Measurements from ENCODE around the gene MAMSTR.

The MAMSTR gene

GRCh38 chr19:48751845-48752495 is 32.4 kb upstream of the MAMSTR start:
- peak; percentile 87 for DNase-seq (ENCODE audit: low read depth)
- TF ChIP-seq MAX (IDR thresholded peaks at IDR 0.05; ENCODE audit: low read depth, low read length), result peak; percentile 65
- peak; percentile 79; the same call in 1 of the 2 replicates for TF ChIP-seq MYC (IDR thresholded peaks at IDR 0.05; ENCODE audit: low read depth, low read length)
- no peak for TF ChIP-seq CTCF (IDR thresholded peaks at IDR 0.05; ENCODE audit: low read depth, low read length)
- TF ChIP-seq POLR2A (IDR thresholded peaks at IDR 0.05; ENCODE audit: extremely low read depth, insufficient read length), result no peak
- H3K4me3 ChIP-seq (ENCODE audit: low read depth, low read length), result peak overlapping the region; percentile 78

GRCh38 chr19:48750771-48751504 is 31.4 kb upstream of the MAMSTR start:
- TF ChIP-seq CTCF (IDR thresholded peaks at IDR 0.05; ENCODE audit: low read depth, low read length) (no peak), MYC (IDR thresholded peaks at IDR 0.05; ENCODE audit: low read depth, low read length) (peak; percentile 95), MAX (IDR thresholded peaks at IDR 0.05; ENCODE audit: low read depth, low read length) (peak; percentile 94), POLR2A (IDR thresholded peaks at IDR 0.05; ENCODE audit: extremely low read depth, insufficient read length) (peak; percentile 23)
- peak overlapping the region; percentile 78 for H3K4me3 ChIP-seq (ENCODE audit: low read depth, low read length)
- DNase-seq (ENCODE audit: low read depth), result peak; percentile 95

- DNase-seq (ENCODE audit: low read depth), result no peak
- no peak for TF ChIP-seq POLR2A (IDR thresholded peaks at IDR 0.05; ENCODE audit: extremely low read depth, insufficient read length)
- TF ChIP-seq MAX (IDR thresholded peaks at IDR 0.05; ENCODE audit: low read depth, low read length), result 0 out of 2 replicates have a peak, but pooled peaks have one; percentile 5
- no peak for TF ChIP-seq CTCF (IDR thresholded peaks at IDR 0.05; ENCODE audit: low read depth, low read length)
- TF ChIP-seq MYC (IDR thresholded peaks at IDR 0.05; ENCODE audit: low read depth, low read length), result 0 out of 2 replicates have a peak, but pooled peaks have one; percentile 8
- no peak overlapping the region for H3K4me3 ChIP-seq (ENCODE audit: low read depth, low read length)
Observed at GRCh38 chr19:48750351-48750750, 30.8 kb upstream of the MAMSTR start.

- no peak overlapping the region for H3K4me3 ChIP-seq (ENCODE audit: low read depth, low read length)
- no peak for DNase-seq (ENCODE audit: low read depth)
- TF ChIP-seq CTCF (IDR thresholded peaks at IDR 0.05; ENCODE audit: low read depth, low read length) (no peak), MAX (IDR thresholded peaks at IDR 0.05; ENCODE audit: low read depth, low read length) (no peak), MYC (IDR thresholded peaks at IDR 0.05; ENCODE audit: low read depth, low read length) (no peak), POLR2A (IDR thresholded peaks at IDR 0.05; ENCODE audit: extremely low read depth, insufficient read length) (no peak)
Observed at GRCh38 chr19:48749571-48750198, 30.2 kb upstream of the MAMSTR start.

- no peak for TF ChIP-seq MAX (IDR thresholded peaks at IDR 0.05; ENCODE audit: low read depth, low read length)
- no peak for TF ChIP-seq MYC (IDR thresholded peaks at IDR 0.05; ENCODE audit: low read depth, low read length)
- TF ChIP-seq CTCF (IDR thresholded peaks at IDR 0.05; ENCODE audit: low read depth, low read length), result no peak
- TF ChIP-seq POLR2A (IDR thresholded peaks at IDR 0.05; ENCODE audit: extremely low read depth, insufficient read length), result no peak
- no peak within 1 kb of the TSS for H3K4me3 ChIP-seq (ENCODE audit: low read depth, low read length)
- no peak for DNase-seq (ENCODE audit: low read depth)
Observed at GRCh38 chr19:48746738-48747575, 27.4 kb upstream of the MAMSTR start, which contains the start of gene IZUMO1. Gene IZUMO1 (minus strand): TSS chr19:48746909. CDS start chr19:48745859, 1,050 bp downstream.
